ENCODE data around the gene CLOCK. TPM values are rescaled to one million over a fixed set of nuclear protein-coding genes. Genes with fewer than 3 reads are reported as not detected.

CLOCK gene
- total and polyA plus RNA-seq, 2 donors: 4.9 to 6.0 TPM

DNA sequence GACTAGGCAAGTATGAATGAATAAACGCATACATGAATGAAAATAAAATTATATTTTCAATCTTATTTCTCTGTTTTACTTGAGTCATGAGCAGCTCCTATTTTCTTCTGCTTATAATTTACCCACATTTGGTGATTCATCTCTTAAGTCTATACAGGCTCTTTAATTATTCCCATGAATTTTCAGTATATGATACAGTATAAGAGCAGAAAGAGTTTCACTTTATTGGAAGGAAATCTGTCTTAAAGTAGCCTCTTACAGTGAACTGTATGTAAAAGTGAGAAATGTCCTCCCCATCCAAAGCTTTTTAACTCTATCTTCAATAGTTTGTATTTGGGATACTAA is 100.2 kb downstream of the CLOCK start:
- Histone ChIP-seq H3K4me1 (ENCODE audit: control insufficient read depth in 2 of 2, insufficient read depth in 2 of 2, low read length in 2 of 2) (no peaks in the 10 kb centered on the region), H3K4me3 (ENCODE audit: low read length in 2 of 2) (no peak overlapping the region), H3K9me3 (ENCODE audit: control insufficient read depth in 2 of 2, insufficient read depth in 1 of 2, low read length in 1 of 2) (no peaks in the 10 kb centered on the region), H3K27ac (ENCODE audit: low read depth in 1 of 2, low read length in 1 of 2) (no peak overlapping the region), H3K36me3 (ENCODE audit: control insufficient read depth in 2 of 2, insufficient read depth in 2 of 2, low read length in 1 of 2) (peaks cover 0 to 16% of the 10 kb centered on the region in 2 donors), H3K27me3 (ENCODE audit: control insufficient read depth in 2 of 2, insufficient read depth in 1 of 2, low read length in 1 of 2) (no peaks in the 10 kb centered on the region)
- DNase-seq (ENCODE audit: low read depth in 6 of 9, low spot score in 9 of 9): no peak
- WGBS: 100% methylated on average over 1 of the region's 1 CpG

DNA sequence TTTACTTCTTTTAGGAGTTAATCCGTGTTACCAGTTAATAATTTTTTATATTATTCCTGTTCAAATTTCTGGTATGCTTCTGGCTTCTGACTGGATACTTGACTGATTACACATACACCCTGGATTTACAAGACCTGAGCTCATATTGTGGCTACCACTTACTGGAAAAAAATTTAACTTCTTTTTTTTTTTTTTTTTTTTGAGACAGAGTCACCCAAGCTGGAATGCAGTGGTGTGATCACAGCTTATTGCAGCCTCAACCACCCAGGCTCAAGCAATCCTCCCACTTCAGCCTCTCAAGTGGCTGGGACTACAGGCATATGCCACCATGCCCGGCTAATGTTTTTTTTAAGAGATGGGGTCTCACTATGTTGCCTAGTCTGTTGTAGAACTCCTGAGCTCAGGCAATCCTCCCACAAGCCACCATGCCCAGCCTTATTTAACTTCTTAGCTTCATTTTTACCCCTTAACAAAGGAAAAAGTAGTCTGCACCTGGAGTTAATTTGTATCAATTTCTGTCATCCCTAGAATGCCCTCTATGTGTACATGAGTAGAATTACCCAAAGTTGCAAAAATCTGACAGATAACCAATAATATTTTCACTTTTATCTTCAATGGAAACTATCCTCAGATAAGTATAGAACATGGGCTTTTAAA is 100.7 kb downstream of the CLOCK start:
- Histone ChIP-seq H3K27ac (ENCODE audit: low read depth in 1 of 2, low read length in 1 of 2) (no peak overlapping the region), H3K36me3 (ENCODE audit: control insufficient read depth in 2 of 2, insufficient read depth in 2 of 2, low read length in 1 of 2) (peaks cover 0 to 18% of the 10 kb centered on the region in 2 donors), H3K4me1 (ENCODE audit: control insufficient read depth in 2 of 2, insufficient read depth in 2 of 2, low read length in 2 of 2) (no peaks in the 10 kb centered on the region), H3K4me3 (ENCODE audit: low read length in 2 of 2) (no peak overlapping the region), H3K9me3 (ENCODE audit: control insufficient read depth in 2 of 2, insufficient read depth in 1 of 2, low read length in 1 of 2) (no peaks in the 10 kb centered on the region), H3K27me3 (ENCODE audit: control insufficient read depth in 2 of 2, insufficient read depth in 1 of 2, low read length in 1 of 2) (no peaks in the 10 kb centered on the region)
- DNase-seq (ENCODE audit: low read depth in 6 of 9, low spot score in 9 of 9): no peak
- 97% methylated on average over 2 of the region's 2 CpGs for WGBS

GRCh38 chr4:55444827-55445226 is 101.9 kb downstream of the CLOCK start:
- Histone ChIP-seq H3K36me3 (ENCODE audit: control insufficient read depth in 2 of 2, insufficient read depth in 2 of 2, low read length in 1 of 2) (peaks cover 0 to 16% of the 10 kb centered on the region in 2 donors), H3K4me1 (ENCODE audit: control insufficient read depth in 2 of 2, insufficient read depth in 2 of 2, low read length in 2 of 2) (no peaks in the 10 kb centered on the region), H3K4me3 (ENCODE audit: low read length in 2 of 2) (no peak overlapping the region), H3K9me3 (ENCODE audit: control insufficient read depth in 2 of 2, insufficient read depth in 1 of 2, low read length in 1 of 2) (no peaks in the 10 kb centered on the region), H3K27me3 (ENCODE audit: control insufficient read depth in 2 of 2, insufficient read depth in 1 of 2, low read length in 1 of 2) (no peaks in the 10 kb centered on the region), H3K27ac (ENCODE audit: low read depth in 1 of 2, low read length in 1 of 2) (no peak overlapping the region)
- 93% methylated on average over 2 of the region's 2 CpGs for WGBS
- DNase-seq (ENCODE audit: low read depth in 6 of 9, low spot score in 9 of 9): peak in 2 of 9 donors; percentile 2 to 20

- DNase-seq (ENCODE audit: low read depth in 6 of 9, low spot score in 9 of 9): no peak
- no peak overlapping the region for H3K4me3 ChIP-seq (ENCODE audit: low read length in 2 of 2)
- no peaks in the 10 kb centered on the region for H3K27me3 ChIP-seq (ENCODE audit: control insufficient read depth in 2 of 2, insufficient read depth in 1 of 2, low read length in 1 of 2)
- no peak overlapping the region for H3K27ac ChIP-seq (ENCODE audit: low read depth in 1 of 2, low read length in 1 of 2)
- H3K9me3 ChIP-seq (ENCODE audit: control insufficient read depth in 2 of 2, insufficient read depth in 1 of 2, low read length in 1 of 2): no peaks in the 10 kb centered on the region
- no peaks in the 10 kb centered on the region for H3K4me1 ChIP-seq (ENCODE audit: control insufficient read depth in 2 of 2, insufficient read depth in 2 of 2, low read length in 2 of 2)
- H3K36me3 ChIP-seq (ENCODE audit: control insufficient read depth in 2 of 2, insufficient read depth in 2 of 2, low read length in 1 of 2): peaks cover 0 to 16% of the 10 kb centered on the region in 2 donors
- 65% methylated on average over 1 of the region's 1 CpG for WGBS
Measured at GRCh38 chr4:55442541-55442940, 104.2 kb downstream of the CLOCK start.

- WGBS: 95% methylated on average over 2 of the region's 2 CpGs
Measured at GRCh38 chr4:55440786-55441185, 105.9 kb downstream of the CLOCK start.

DNA sequence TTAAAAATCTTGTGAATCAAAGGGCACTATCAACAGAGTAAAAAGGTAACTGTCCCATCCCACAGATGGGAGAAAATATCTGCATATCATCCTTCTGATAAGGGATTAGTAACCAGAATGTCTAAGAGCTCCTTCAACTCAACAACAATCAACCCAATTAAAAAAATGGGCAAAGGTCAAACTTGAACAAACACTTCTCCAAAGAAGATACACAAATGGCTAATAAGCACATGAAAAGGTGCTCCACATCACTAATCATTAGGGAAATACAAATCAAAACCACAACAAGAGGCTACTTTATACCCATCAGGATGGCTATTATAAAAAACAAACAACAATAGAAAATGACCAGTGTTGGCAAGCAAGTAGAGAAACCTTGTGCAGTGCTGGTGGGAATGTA is 107.7 kb downstream of the CLOCK start:
- no peak for DNase-seq (ENCODE audit: low read depth in 6 of 9, low spot score in 9 of 9)
- H3K27me3 ChIP-seq (ENCODE audit: control insufficient read depth in 2 of 2, insufficient read depth in 1 of 2, low read length in 1 of 2): no peaks in the 10 kb centered on the region
- no peak overlapping the region for H3K4me3 ChIP-seq (ENCODE audit: low read length in 2 of 2)
- H3K9me3 ChIP-seq (ENCODE audit: control insufficient read depth in 2 of 2, insufficient read depth in 1 of 2, low read length in 1 of 2): no peaks in the 10 kb centered on the region
- no peaks in the 10 kb centered on the region for H3K4me1 ChIP-seq (ENCODE audit: control insufficient read depth in 2 of 2, insufficient read depth in 2 of 2, low read length in 2 of 2)
- no peak overlapping the region for H3K27ac ChIP-seq (ENCODE audit: low read depth in 1 of 2, low read length in 1 of 2)
- peaks cover 5 to 38% of the 10 kb centered on the region in 2 donors for H3K36me3 ChIP-seq (ENCODE audit: control insufficient read depth in 2 of 2, insufficient read depth in 2 of 2, low read length in 1 of 2)

More at GRCh38 chr4:55440786-55441185, 105.9 kb downstream of the CLOCK start:
- H3K27ac ChIP-seq (ENCODE audit: low read depth in 1 of 2, low read length in 1 of 2): no peak overlapping the region
- H3K4me1 ChIP-seq (ENCODE audit: control insufficient read depth in 2 of 2, insufficient read depth in 2 of 2, low read length in 2 of 2): no peaks in the 10 kb centered on the region
- no peak overlapping the region for H3K4me3 ChIP-seq (ENCODE audit: low read length in 2 of 2)
- H3K9me3 ChIP-seq (ENCODE audit: control insufficient read depth in 2 of 2, insufficient read depth in 1 of 2, low read length in 1 of 2): no peaks in the 10 kb centered on the region
- no peak for DNase-seq (ENCODE audit: low read depth in 6 of 9, low spot score in 9 of 9)
- H3K36me3 ChIP-seq (ENCODE audit: control insufficient read depth in 2 of 2, insufficient read depth in 2 of 2, low read length in 1 of 2): peaks cover 0 to 24% of the 10 kb centered on the region in 2 donors
- H3K27me3 ChIP-seq (ENCODE audit: control insufficient read depth in 2 of 2, insufficient read depth in 1 of 2, low read length in 1 of 2): no peaks in the 10 kb centered on the region

- no peaks in the 10 kb centered on the region for H3K27me3 ChIP-seq (ENCODE audit: control insufficient read depth in 2 of 2, insufficient read depth in 1 of 2, low read length in 1 of 2)
- over 99% methylated on average over 2 of the region's 2 CpGs for WGBS
- no peaks in the 10 kb centered on the region for H3K9me3 ChIP-seq (ENCODE audit: control insufficient read depth in 2 of 2, insufficient read depth in 1 of 2, low read length in 1 of 2)
- peaks cover 5 to 43% of the 10 kb centered on the region in 2 donors for H3K36me3 ChIP-seq (ENCODE audit: control insufficient read depth in 2 of 2, insufficient read depth in 2 of 2, low read length in 1 of 2)
- DNase-seq (ENCODE audit: low read depth in 6 of 9, low spot score in 9 of 9): no peak
- H3K4me1 ChIP-seq (ENCODE audit: control insufficient read depth in 2 of 2, insufficient read depth in 2 of 2, low read length in 2 of 2): no peaks in the 10 kb centered on the region
- H3K27ac ChIP-seq (ENCODE audit: low read depth in 1 of 2, low read length in 1 of 2): no peak overlapping the region
- no peak overlapping the region for H3K4me3 ChIP-seq (ENCODE audit: low read length in 2 of 2)
Measured at GRCh38 chr4:55438314-55438713, 108.4 kb downstream of the CLOCK start.

- H3K36me3 ChIP-seq (ENCODE audit: control insufficient read depth in 2 of 2, insufficient read depth in 2 of 2, low read length in 1 of 2): peaks cover 5 to 46% of the 10 kb centered on the region in 2 donors
- no peak for DNase-seq (ENCODE audit: low read depth in 6 of 9, low spot score in 9 of 9)
- H3K27me3 ChIP-seq (ENCODE audit: control insufficient read depth in 2 of 2, insufficient read depth in 1 of 2, low read length in 1 of 2): no peaks in the 10 kb centered on the region
- no peaks in the 10 kb centered on the region for H3K4me1 ChIP-seq (ENCODE audit: control insufficient read depth in 2 of 2, insufficient read depth in 2 of 2, low read length in 2 of 2)
- H3K9me3 ChIP-seq (ENCODE audit: control insufficient read depth in 2 of 2, insufficient read depth in 1 of 2, low read length in 1 of 2): no peaks in the 10 kb centered on the region
- no peak overlapping the region for H3K27ac ChIP-seq (ENCODE audit: low read depth in 1 of 2, low read length in 1 of 2)
- 76% methylated on average over 3 of the region's 3 CpGs for WGBS
- no peak overlapping the region for H3K4me3 ChIP-seq (ENCODE audit: low read length in 2 of 2)
Measured at GRCh38 chr4:55437823-55438222, 108.9 kb downstream of the CLOCK start.

- H3K27ac ChIP-seq (ENCODE audit: low read depth in 1 of 2, low read length in 1 of 2): no peak overlapping the region
- no peaks in the 10 kb centered on the region for H3K27me3 ChIP-seq (ENCODE audit: control insufficient read depth in 2 of 2, insufficient read depth in 1 of 2, low read length in 1 of 2)
- no peaks in the 10 kb centered on the region for H3K4me1 ChIP-seq (ENCODE audit: control insufficient read depth in 2 of 2, insufficient read depth in 2 of 2, low read length in 2 of 2)
- peaks cover 5 to 46% of the 10 kb centered on the region in 2 donors for H3K36me3 ChIP-seq (ENCODE audit: control insufficient read depth in 2 of 2, insufficient read depth in 2 of 2, low read length in 1 of 2)
- DNase-seq (ENCODE audit: low read depth in 6 of 9, low spot score in 9 of 9): no peak
- no peak overlapping the region for H3K4me3 ChIP-seq (ENCODE audit: low read length in 2 of 2)
- 99% methylated on average over 5 of the region's 5 CpGs for WGBS
- no peaks in the 10 kb centered on the region for H3K9me3 ChIP-seq (ENCODE audit: control insufficient read depth in 2 of 2, insufficient read depth in 1 of 2, low read length in 1 of 2)
Measured at GRCh38 chr4:55437356-55437796, 109.3 kb downstream of the CLOCK start.
